ENCODE measurements around the gene NR5A1. TPM values are rescaled to one million over a fixed set of nuclear protein-coding genes. Genes with fewer than 3 reads are reported as not detected.

The NR5A1 gene
- polyA plus RNA-seq, 3 donors = not detected

- peaks cover 17 to 52% of the 10 kb centered on the region in 2 donors for H3K27me3 ChIP-seq (ENCODE audit: control insufficient read depth in 2 of 2, insufficient read depth in 2 of 2, low read length in 2 of 2)
- H3K79me2 ChIP-seq (ENCODE audit: insufficient read depth, low read length) = no peaks in the 10 kb centered on the region
- H3K4me1 ChIP-seq (ENCODE audit: control insufficient read depth in 1 of 2, insufficient read depth in 2 of 2, low read length in 2 of 2) = peaks cover 4 to 10% of the 10 kb centered on the region in 2 donors
- no peak overlapping the region for H2AFZ ChIP-seq (ENCODE audit: insufficient read depth, low read depth, low read length, poor library complexity, severe bottlenecking)
- H4K20me1 ChIP-seq (ENCODE audit: insufficient read depth, low read length) = no peaks in the 10 kb centered on the region
- no peak overlapping the region for H3K27ac Mint-ChIP-seq
- H3K27ac ChIP-seq (ENCODE audit: low read depth in 1 of 2, low read length in 2 of 2) = no peak overlapping the region
- H3K4me3 ChIP-seq (replicated peaks in 1 of 3; ENCODE audit: low read depth in 2 of 3, low read length in 3 of 3) = no peak overlapping the region
- peaks cover 4% of the 10 kb centered on the region in 2 donors for H3K36me3 Mint-ChIP-seq
- peaks cover 6% of the 10 kb centered on the region for H3K4me1 Mint-ChIP-seq
- intact Hi-C loops (cut with micrococcal nuclease) = no loop called here
- under 1% methylated on average over 73 of the region's 81 CpGs for WGBS (ENCODE audit: insufficient coverage)
- peak overlapping the region; percentile 46 for H3K4me2 ChIP-seq (replicated peaks; ENCODE audit: extremely low read depth, low read length, poor library complexity, severe bottlenecking)
- no peak overlapping the region for H3K9ac ChIP-seq (ENCODE audit: insufficient read depth, low read length, poor library complexity, severe bottlenecking)
- H3K9me3 Mint-ChIP-seq = peaks cover 0 to 12% (median 8%) of the 10 kb centered on the region in 7 donors
- peaks cover 43 to 58% (median 45%) of the 10 kb centered on the region in 3 donors for H3K27me3 Mint-ChIP-seq (ENCODE audit: low read depth in 3 of 3)
- no peaks in the 10 kb centered on the region for H3K36me3 ChIP-seq (replicated peaks in 1 of 2; ENCODE audit: control insufficient read depth in 1 of 2, insufficient read depth in 2 of 2, low read length in 2 of 2)
- no peak for TF ChIP-seq CTCF (IDR thresholded peaks at IDR 0.05)
- peaks cover 0 to 8% of the 10 kb centered on the region in 2 donors for H3K9me3 ChIP-seq (replicated peaks in 1 of 2; ENCODE audit: control insufficient read depth in 1 of 2, insufficient read depth in 1 of 2, low read length in 2 of 2)
- H3K4me3 Mint-ChIP-seq = no peak overlapping the region
- no peak for DNase-seq
Measured at GRCh38 chr9:124504530-124505005, 2.6 kb downstream of the NR5A1 start.

- H2AFZ ChIP-seq (ENCODE audit: insufficient read depth, low read depth, low read length, poor library complexity, severe bottlenecking) = no peak overlapping the region
- Mint-ChIP-seq H3K27me3 (ENCODE audit: low read depth in 3 of 3) (peaks cover 43 to 59% (median 50%) of the 10 kb centered on the region in 3 donors), H3K27ac (peak overlapping the region in 1 of 7 donors; percentile 2), H3K4me1 (peaks cover 6% of the 10 kb centered on the region), H3K9me3 (peaks cover 0 to 12% (median 8%) of the 10 kb centered on the region in 7 donors), H3K36me3 (peaks cover 4% of the 10 kb centered on the region in 2 donors), H3K4me3 (peak overlapping the region; percentile 73 to 97)
- H3K4me3 ChIP-seq (replicated peaks in 1 of 3; ENCODE audit: low read depth in 2 of 3, low read length in 3 of 3) = peak overlapping the region in 1 of 3 experiments; percentile 44
- WGBS (ENCODE audit: insufficient coverage) = 3% methylated on average over 68 of the region's 76 CpGs
- H3K4me1 ChIP-seq (ENCODE audit: control insufficient read depth in 1 of 2, insufficient read depth in 2 of 2, low read length in 2 of 2) = peaks cover 4 to 10% of the 10 kb centered on the region in 2 donors
- intact Hi-C loops (cut with micrococcal nuclease) = no loop called here
- peaks cover 0 to 8% of the 10 kb centered on the region in 2 donors for H3K9me3 ChIP-seq (replicated peaks in 1 of 2; ENCODE audit: control insufficient read depth in 1 of 2, insufficient read depth in 1 of 2, low read length in 2 of 2)
- H3K27ac ChIP-seq (ENCODE audit: low read depth in 1 of 2, low read length in 2 of 2) = no peak overlapping the region
- H3K9ac ChIP-seq (ENCODE audit: insufficient read depth, low read length, poor library complexity, severe bottlenecking) = no peak overlapping the region
- H3K27me3 ChIP-seq (ENCODE audit: control insufficient read depth in 2 of 2, insufficient read depth in 2 of 2, low read length in 2 of 2) = peaks cover 17 to 52% of the 10 kb centered on the region in 2 donors
- DNase-seq = no peak
- H4K20me1 ChIP-seq (ENCODE audit: insufficient read depth, low read length) = no peaks in the 10 kb centered on the region
- no peak for TF ChIP-seq CTCF (IDR thresholded peaks at IDR 0.05)
- H3K4me2 ChIP-seq (replicated peaks; ENCODE audit: extremely low read depth, low read length, poor library complexity, severe bottlenecking) = peak overlapping the region; percentile 46
- H3K36me3 ChIP-seq (replicated peaks in 1 of 2; ENCODE audit: control insufficient read depth in 1 of 2, insufficient read depth in 2 of 2, low read length in 2 of 2) = no peaks in the 10 kb centered on the region
- no peaks in the 10 kb centered on the region for H3K79me2 ChIP-seq (ENCODE audit: insufficient read depth, low read length)
Measured at GRCh38 chr9:124503713-124504529, 3.3 kb downstream of the NR5A1 start.
